ENCODE data around the gene SLC5A10.

- TF ChIP-seq EP300 (IDR thresholded peaks at IDR 0.05): no peak
- no peak for TF ChIP-seq POLR2A (IDR thresholded peaks at IDR 0.05; ENCODE audit: low read depth)
Measured at GRCh38 chr17:19005137-19005773, 53.3 kb downstream of the SLC5A10 start.

All from esophagus muscularis mucosa (tissue), 2 donors.